Embryonic facial prominence (tissue), 1 donor: ENCODE data around the gene MATK.
"Not testable (repeated sequence)": the region's sequence is repeated elsewhere in the genome, so short reads cannot be mapped to it uniquely, and the experiment has no call there.

Experiments used
- DNase-seq: peaks from one replicate; pipeline ENCODE4 v3.0.0-alpha.2; 2016; ENCODE audit errors: extremely low spot score

The MATK gene

DNA sequence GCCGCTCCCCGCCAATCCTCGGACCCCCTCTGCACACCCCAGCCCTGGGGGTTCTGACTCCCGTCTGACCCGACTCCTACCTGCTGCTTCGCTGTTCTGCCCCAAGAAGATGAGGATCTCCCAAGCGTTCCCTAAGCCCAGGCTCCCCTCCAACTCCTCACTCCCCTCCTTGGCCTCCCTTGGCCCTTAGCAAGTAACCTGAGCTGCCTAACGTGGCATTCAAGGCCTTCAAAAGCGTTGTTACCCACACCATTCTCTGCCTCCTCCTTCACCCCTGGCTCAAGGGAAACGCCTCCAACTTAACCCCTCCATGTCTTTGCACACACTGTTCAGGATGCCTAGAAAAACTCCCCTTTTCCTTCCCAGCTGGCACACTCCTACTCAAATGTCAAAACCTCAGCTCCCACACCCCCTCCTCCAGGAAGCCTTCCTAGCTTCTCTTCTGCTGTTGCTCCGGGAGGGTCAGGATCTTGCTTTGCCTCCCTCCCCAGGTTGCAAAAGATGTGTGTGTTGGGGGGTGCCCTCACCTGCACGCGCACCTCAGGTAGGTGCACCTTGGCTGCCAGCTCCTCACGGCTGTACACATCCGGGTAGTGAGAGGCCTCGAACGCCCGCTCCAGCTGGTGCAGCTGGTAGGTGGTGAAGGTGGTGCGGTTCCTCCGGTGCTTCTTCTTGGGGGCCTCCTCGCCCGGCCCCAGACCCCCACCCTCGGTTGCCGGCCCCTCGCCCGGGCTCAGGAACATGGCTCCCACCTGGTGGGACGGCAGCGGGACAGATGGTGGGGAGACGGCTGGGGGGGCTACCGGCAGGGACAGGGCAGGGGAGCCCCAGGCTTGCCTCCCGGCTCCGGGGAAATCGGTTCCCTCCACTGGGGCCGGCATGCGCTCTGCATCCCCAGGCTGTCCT, 14.9 kb downstream of the MATK start:
- no peak for DNase-seq

DNA sequence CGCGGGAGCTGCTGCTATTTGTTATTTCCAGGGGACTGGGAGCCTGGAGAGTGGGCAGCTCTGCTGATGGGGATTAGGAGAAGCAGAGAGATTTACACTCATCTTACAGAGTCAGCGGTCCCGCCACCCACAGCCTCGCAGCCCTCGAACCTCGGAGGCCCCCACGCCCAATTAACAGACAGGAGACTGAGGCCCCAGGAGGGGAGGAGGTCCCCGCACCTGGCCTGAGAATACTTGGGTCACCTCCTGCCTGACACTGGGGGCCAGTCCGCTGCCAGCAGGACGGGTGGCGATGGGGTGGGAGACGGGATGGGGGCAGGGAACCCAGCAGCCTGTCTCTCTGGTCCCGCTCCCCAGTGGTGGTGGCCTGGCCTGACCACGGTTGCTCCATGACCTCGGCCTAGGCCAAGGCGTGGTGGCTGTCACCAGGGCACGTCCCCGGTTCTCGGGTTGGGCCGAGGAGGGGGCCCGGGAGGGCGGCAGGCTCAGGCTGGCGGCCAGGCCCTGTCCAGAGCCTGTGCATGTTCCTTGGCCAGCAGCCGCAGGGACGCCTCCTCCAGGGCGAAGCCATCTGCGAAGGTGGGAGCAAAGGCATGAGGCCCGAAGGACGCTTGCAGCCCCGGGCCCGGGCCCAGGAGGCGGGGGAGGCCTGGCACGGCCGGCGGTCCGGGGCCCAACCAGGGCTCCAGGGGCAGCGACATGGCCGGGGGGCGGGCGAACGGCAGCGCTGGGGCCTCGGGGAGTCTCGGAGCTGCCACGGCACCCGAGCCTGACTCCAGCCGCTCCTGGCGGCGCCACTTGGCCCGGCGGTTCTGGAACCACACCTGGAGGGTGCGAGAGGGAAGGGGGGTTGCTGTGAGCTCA, 15.8 kb downstream of the MATK start:
- DNase-seq: no peak

DNA sequence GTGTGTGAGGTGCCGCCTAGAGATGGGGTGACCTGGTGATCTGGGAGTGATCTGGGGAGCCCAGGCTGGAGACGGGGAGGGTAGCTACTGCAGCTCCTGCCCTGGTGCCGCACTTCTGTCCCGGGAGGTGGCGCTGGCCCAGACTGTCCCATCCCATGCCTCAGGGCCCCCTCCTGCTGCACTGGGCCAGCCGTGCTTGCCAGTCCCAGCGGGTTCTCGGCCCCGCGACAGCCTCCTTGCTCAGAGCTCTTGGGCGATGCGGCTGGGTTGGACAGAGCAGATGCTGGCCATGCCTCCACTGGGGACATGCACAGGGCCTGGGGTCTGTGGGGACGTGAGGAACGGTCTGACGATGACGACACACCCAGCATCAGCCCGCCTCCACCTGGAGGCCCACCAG, 16.7 kb downstream of the MATK start:
- DNase-seq: no peak

DNA sequence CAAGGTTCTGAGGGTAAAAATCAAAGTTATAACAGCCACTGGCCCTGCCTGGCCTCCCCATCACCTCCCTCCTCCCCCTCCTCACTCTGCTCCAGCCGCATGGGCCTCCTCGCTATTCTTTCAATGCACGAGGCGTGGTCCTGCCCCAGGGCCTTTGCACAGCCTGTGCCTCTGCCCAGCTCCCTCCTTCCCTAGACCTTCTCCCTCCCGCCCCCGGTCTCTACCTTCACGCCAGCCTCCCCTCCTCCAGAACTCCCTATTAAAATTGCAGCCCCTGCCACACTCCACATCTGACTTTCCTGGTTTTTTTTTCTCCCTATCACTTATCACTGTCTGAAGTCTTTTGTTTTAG, 17.5 kb downstream of the MATK start:
- DNase-seq: no peak

DNA sequence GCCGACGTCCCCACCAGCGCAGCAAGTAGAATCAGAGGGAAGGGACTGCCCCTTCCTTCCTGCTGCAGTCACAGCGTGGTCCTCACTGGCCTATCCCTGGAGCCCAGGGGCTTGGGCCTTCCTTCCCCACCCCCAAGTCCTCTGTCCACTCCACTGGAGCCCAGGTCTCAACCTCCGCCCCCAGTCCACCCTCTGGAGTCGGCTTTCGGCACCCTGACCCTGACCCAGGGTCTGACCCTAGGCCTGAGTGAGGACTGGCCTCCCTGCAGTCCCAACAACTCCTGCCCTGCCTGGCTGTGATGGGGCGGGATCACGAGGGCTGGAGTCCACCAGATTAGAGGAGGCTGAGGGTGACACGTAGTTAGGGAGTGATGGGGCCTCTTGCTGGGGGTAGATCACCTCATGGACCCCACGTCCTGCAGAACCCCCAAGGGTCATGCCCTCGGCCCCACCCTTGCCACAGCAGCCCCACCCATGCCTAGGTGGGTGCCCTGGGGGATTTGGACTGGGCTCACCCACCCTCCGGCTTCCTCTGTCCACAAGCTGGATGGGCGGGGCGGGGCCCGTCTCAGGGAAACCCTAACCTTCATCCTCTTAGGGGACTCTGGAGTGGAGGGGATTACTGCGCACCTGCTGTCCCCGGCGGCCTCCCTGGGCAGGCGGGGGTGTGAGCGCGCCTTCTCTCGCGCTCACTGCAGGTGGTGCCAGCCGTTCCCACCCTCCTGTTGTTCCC, 18.0 kb downstream of the MATK start:
- DNase-seq: no peak

DNA sequence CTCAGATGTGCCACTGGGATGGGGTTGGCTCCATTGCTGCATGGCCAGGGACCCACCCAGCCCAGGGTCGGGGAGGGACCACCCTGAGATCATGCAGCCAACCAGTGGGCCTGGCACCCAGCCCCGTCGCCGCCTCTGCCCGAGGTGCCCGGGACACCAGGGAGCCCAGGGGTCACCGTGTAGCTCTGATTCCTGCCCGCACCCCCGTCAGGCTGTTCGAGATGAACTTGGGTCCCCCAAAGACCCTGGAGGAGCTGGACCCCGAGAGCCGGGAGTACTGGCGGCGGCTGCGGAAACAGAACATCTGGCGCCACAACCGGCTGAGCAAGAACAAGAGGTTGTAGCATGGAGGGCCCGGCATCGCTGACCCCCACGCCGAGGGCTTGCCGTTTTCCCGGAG, 19.1 kb downstream of the MATK start:
- DNase-seq: no peak

DNA sequence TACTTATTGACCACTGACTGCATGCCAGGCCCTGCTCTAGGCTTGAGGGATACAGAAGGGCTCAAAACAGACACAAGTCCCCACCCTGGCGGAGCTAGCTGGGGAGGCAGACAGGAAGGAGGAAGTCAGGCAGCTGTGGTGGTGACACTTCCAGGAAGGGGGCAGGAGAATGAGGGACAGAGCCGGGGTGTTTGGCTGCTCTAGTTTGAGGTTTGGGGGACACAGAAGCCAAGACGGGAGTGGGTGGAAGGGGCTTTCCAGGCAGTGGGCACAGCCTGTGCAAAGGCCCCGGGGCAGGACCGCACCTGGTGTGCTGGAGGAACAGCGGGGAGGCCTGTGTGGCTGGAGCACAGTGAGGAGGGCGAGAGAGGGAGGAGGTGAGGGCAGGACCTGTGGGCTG, 19.7 kb downstream of the MATK start:
- no peak for DNase-seq

DNA sequence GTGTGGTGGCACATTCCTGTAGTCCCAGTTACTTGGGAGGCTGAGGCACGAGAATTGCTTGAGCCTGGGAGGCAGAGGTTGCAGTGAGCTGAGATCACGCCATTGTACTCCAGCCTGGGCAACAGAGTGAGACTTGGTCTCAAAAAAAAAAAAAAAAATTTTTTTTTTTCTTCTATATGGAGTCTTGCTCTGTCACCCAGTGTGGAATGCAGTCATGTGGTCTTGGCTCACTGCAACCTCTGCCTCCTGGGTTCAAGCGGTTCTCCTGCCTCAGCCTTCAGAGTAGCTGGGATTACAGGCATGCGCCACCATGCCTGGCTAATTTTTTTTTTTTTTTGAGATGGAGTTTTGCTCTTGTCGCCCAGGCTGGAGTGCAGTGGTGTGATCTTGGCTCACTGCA, 20.4 kb downstream of the MATK start:
- DNase-seq: not testable (repeated sequence)

DNA sequence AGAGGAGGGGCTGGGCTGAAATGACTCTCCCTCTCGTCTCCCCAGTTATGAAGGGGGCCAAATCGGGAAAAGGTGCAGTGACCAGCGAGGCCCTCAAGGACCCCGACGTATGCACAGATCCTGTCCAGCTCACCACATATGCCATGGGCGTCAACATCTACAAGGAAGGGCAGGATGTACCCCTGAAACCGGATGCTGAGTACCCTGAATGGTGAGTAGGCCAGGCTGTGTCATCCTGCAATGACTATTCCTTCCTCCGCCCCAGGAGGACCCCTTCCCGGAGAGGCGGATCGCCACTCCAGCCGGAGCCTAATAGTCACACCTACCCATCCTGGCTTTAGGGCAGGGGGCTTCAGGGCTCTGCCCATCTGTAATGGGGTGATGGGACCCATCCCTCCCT, 21.1 kb downstream of the MATK start:
- DNase-seq: no peak

DNA sequence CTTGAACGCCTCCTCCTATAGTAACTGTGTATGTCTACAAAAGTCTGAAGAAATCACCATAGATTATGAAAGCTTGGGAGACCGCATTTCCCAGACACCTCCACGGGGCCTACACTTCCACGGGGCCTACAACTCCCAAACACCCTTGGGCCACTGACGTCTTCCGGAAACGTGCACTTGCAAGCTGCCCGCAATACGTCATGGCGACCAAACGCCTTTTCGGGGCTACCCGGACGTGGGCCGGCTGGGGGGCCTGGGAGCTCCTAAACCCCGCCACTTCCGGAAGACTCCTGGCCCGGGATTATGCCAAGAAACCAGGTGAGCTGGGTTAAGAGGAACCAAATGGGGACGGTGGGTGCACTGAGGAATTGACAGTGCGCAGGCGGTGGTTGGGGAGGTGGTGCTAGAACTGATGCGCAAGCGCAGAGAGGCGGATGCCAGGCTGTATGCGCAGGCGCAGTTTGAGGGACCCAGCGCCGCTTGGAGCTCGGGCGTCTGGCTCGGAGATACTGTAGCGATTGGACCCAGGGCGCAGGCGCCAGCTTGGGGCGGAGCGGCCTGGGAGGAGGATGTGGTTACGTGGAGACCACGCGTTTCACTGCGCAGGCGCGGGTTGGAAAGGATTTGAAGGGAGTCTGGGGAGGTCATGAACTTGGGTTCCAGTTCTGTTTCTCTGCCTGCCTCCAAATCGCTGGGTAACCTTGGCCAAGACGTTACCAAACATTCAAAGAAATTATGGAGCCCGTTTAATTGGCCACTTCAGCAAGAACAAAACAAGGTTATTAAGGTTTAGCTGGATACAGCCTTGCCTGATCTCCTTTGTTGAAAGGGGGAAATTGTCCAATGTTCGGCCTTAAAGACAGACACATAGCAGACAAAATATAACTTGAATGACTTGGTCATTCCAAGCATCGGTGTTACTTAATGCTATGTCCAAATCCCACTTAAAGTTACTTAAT, 23.4 kb downstream of the MATK start, which contains the start of gene MRPL54:
Gene MRPL54 (plus strand): TSS at position 182 of the 959 bp plus-strand sequence. CDS start 19 bp downstream, at position 201.
- peak; percentile 97 for DNase-seq

DNA sequence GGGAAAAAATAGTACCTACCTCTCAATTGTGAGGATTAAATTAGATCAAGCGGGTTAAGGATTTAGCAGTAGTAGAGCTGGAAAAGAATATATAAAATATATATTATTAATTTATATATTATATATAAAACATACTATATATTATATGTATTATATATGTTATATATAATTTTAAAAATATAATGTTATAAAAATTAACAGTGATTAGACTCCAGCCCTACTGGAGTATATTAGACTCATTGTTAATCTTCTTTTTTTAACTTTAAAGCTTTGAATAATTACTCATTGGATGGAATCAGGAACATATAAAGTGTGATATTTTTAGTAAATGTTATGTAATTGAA, 24.1 kb downstream of the MATK start:
- DNase-seq: no peak

DNA sequence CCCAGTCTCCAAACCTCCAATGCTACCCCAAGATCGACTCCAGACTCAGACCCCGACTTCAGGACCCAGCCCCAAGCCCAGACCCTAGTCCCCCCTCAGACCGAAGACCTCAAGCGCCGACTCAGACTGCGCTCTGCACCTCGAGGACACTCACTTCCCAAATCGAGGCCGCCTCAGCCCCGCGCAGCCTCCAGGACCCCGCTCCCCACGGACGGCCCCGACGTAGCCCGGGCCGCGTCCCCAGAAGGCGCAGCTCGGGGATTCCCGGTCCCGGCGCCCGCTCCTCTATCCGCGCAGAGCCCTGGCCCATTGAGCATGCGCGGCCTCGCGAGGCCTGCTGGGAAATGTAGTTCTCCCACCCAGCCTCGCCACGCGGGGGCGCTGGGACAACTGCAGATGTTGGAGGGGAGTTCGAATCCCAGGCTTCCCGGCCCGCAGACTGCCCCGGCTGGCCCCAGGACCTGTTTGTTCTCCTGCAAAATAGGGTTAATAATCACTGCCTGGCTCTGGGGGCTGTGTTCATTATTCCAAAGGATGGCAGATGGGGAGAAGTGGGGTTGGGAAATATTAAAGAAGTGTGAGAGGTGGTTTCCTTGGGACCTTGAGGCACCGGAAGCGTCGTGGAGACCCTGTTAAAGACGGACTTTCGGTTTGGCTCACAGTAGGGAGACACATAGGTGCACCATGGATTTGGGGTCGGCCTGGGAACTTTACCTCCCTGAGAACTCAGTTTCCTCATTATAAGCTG, 24.6 kb downstream of the MATK start, which contains the start of gene APBA3:
Gene APBA3 (minus strand): TSS at position 311 of the 748 bp plus-strand sequence. CDS start 1,428 bp downstream, outside the sequence.
- DNase-seq: peak; percentile 55

DNA sequence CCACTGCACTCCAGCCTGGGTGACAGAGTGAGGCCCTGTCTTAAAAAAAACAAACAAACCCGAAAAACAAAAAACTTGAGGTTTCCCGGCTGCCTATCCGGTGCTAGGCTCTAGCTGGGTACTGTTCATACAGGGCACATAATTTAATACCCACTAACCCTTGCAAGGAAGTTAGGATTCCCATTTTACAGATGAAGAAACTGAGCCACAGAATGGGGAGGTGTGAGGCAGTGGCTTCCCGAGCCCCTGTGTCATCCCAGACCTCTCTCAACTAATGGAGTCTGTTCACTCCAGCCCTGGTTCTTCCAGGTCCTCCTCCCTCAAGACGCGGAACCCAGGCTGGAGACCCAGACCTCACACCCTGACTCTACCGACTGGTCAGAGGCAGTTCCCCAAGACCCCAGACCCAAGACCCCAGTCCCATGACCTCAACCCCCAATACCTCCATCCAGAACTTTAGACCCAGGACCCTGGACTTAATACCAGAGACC, 25.3 kb downstream of the MATK start:
- no peak for DNase-seq

DNA sequence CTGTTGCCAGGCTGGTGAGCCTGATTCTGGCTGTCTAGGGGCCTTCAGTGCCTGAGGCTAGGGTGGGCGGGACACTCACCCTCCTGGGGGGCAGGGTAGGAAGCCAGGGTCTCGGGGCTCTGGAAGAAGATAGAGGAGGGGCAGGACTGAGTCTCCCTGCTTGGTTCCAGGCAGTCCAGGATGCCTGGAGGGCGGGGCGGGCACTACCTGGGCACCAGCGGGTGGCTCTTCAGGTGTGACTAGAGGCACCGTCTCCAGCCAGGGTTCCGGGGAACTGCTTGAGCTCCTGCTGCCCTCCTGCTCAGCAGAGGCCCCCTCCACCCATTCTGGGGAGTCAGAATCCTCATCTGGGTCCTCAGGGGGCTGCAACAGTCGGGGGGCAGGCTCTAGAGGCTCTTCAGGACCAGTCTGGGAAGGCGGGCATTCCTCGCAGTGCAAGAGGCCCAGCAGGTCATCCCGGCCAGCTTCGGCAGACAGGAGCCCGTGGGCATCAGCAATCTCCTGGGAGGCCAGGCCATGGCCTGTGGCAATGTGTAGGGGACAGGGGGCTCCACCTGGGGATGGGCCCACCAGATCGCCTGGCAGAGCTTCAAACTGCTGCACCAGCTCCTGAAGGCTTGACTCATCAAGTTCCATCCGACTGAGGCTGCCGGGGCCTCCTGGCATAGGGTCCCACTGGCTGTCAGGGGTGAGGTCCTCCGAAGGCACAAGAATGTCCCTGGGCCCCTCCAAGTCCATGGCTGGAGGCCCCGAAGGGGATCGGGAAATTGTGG, 26.5 kb downstream of the MATK start:
- DNase-seq: no peak

DNA sequence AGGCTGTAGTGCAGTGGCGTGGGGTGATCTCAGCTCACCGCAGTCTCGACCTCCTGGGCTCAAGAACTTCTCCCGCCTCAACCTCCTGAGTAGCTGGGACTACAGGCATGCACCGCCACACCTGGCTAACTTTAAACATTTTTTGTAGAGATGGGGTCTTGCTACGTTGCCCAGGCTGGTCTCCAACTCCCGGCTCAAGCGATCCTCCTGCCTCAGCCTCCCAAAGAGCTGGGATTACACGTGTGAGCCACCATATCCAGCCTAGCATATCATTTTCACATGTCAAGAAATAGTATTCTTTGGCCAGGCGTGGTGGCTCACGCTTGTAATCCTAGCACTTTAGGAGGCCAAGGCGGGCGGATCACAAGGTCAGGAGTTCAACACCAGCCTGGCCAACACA, 27.9 kb downstream of the MATK start:
- DNase-seq: not testable (repeated sequence)

DNA sequence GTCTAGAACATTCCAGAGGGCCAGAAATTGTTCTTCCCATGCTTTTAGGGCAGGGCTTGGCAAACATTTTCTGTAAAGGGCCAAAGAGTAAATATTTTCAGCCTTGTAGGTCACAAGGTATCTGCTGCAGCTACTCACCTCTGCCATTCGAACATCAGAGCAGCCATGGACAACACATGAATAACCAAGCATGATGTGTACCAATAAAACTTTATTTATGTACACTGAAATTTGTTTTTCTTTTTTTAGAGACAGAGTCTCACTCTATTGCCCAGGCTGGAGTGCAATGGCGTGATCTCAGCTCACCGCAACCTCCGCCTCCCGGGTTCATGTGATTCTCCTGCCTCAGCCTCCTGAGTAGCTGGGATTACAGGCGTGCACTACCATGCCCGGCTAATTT, 28.5 kb downstream of the MATK start:
- DNase-seq: not testable (repeated sequence)

DNA sequence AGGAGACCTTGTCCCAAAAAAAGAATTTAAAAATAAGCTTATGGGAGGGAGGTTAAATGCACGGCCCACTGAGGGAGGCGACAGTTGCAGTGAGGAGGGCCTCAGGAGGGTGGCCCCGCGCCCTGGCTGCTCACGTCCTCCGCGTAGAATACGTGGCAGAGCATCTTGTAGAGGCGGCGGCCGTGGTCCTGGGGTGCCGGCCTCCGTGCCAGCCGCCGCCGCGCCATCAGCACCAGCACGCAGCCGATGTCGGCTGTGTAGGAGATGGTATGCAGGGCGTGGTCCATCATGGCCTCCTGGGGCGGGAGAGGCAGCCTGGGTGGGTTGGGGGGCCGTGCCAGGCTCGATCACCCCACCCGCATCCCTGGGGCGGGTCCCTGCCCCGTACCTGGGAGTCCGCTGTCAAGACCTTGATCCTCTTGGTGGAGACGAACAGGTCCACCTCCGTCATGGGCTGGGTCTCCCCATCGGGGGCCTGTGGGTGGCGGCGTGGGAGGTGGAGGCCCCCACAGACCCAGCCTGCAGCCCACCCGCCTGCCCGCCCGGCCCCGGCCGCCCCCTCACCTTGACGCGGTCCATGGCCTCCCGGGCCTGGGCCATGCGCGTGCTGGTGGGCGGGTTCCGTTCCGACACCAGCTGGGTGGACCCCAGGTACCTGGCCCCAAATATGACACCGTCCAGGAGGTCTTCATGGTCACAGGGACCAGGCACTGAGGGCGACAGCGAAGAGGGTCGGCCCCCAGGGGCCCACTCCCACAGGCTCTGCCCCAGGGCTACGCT, 32.4 kb downstream of the MATK start:
- no peak for DNase-seq

DNA sequence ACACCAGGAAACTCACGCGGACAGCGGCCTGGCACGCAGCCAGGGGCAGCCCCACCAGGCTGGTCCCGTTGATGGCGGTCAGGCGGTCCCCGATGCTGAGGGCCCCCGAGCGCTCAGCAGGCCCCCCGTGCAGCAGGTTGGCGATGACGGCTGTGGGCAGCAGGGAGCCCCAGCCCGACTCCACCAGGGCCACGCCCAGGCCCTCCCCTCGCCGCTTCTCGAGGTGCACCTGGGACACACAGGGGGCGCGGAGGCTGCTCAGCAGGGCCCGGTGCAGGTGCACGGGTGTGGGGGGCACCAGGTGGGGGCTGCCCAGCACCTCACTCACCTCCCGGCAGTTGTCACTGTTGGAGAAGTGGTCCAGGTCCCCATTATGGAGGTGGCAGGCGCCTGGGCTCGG, 33.7 kb downstream of the MATK start:
- no peak for DNase-seq
